Endothelial cell of umbilical vein (primary cell): ENCODE results near the gene CDC42BPB. TPM values are rescaled to one million over a fixed set of nuclear protein-coding genes. Genes with fewer than 3 reads are reported as not detected.

Source experiments
- BruUV-seq: library from RNA; stranded (reverse); fragments of 400-500 nt; replicated peaks from 2 replicates; lab custom pipeline; 2021; lab: Mats Ljungman, UMichigan
- CTCF ChIA-PET: fragments of 300-600, 350-600 bp; sonication (Branson Sonifier 250); formaldehyde crosslinking; loops from one replicate; lab custom pipeline; 2021; ENCODE audit warnings: antibody characterized with exemption, inconsistent platforms; lab: Charles Lee
- POLR2A ChIA-PET: fragments of 300-600, 350-600 bp; sonication (Branson Sonifier 250); formaldehyde crosslinking; loops from one replicate; lab custom pipeline; 2021; ENCODE audit warnings: antibody characterized with exemption, inconsistent platforms; lab: Charles Lee
- DNase-seq: peaks from one replicate; pipeline ENCODE4 v3.0.0-alpha.2; 2011; ENCODE audit warnings: low read depth, low spot score
- FAIRE-seq: peaks from 2 replicates; lab custom pipeline; 2011; peaks lifted over from hg19 to GRCh38; lab: Jason Lieb, UNC
- H2AFZ ChIP-seq: 2 replicates; pipeline ENCODE4 v1.6.0; 2012; ENCODE audit warnings: low read depth, low read length, control low read depth, inconsistent platforms
- H3K27ac ChIP-seq: 2 replicates; pipeline ENCODE4 v1.5.1; 2011; ENCODE audit warnings: low read depth, mild to moderate bottlenecking, control low read depth, low read length, moderate library complexity; ENCODE audit not compliant: insufficient read depth
- H3K27me3 ChIP-seq, 2 experiments: 2 replicates each; pipeline versions ENCODE4 v1.6.0 to v1.6.1; 2011; ENCODE audit warnings: low read length in 2 of 2, mixed read lengths in 1 of 2; ENCODE audit not compliant: control insufficient read depth in 2 of 2, insufficient read depth in 2 of 2
- H3K36me3 ChIP-seq, 2 experiments: 2 replicates in 1 of 2; 3 replicates in 1 of 2; pipeline ENCODE4 v1.5.1; 2011; ENCODE audit warnings: low read length in 2 of 2, mild to moderate bottlenecking in 1 of 2, moderate library complexity in 1 of 2; ENCODE audit not compliant: control insufficient read depth in 2 of 2, insufficient read depth in 2 of 2; ENCODE audit errors: extremely low read depth in 1 of 2
- H3K4me1 ChIP-seq: 3 replicates; pipeline ENCODE4 v1.5.1; 2011; ENCODE audit warnings: mild to moderate bottlenecking, low read length; ENCODE audit not compliant: control insufficient read depth, insufficient read depth; ENCODE audit errors: extremely low read depth
- H3K4me2 ChIP-seq: 2 replicates; pipeline ENCODE4 v1.6.1; 2011; ENCODE audit warnings: low read length, control low read depth, mixed read lengths; ENCODE audit not compliant: insufficient read depth
- H3K4me3 ChIP-seq, 3 experiments: fragments of 200-600 bp in 1 of 3; sonication (generic), shearing (Covaris generic) in 1 of 3; replicated peaks in 1 of 3; 2 replicates each; pipeline ENCODE4 v1.5.1; 2011 to 2016; ENCODE audit warnings: control low read depth in 3 of 3, low read length in 3 of 3, mild to moderate bottlenecking in 2 of 3, inconsistent platforms in 1 of 3, low read depth in 1 of 3, moderate library complexity in 1 of 3; ENCODE audit not compliant: insufficient read depth in 1 of 3
- H3K79me2 ChIP-seq: 2 replicates; pipeline ENCODE4 v1.6.0; 2012; ENCODE audit warnings: low read length, inconsistent platforms; ENCODE audit not compliant: control insufficient read depth, insufficient read depth
- H3K9ac ChIP-seq: replicated peaks from 2 replicates; pipeline ENCODE3; 2011; ENCODE audit warnings: low read length, control low read depth; ENCODE audit not compliant: insufficient read depth; ENCODE audit errors: extremely low read depth
- H3K9me1 ChIP-seq: replicated peaks from 3 replicates; pipeline ENCODE4 v1.6.0; 2011; ENCODE audit warnings: mild to moderate bottlenecking, low read length; ENCODE audit not compliant: control insufficient read depth, insufficient read depth; ENCODE audit errors: extremely low read depth
- H3K9me3 ChIP-seq: replicated peaks from 2 replicates; pipeline ENCODE4 v1.5.1; 2012; ENCODE audit warnings: low read length, inconsistent platforms; ENCODE audit not compliant: control insufficient read depth, insufficient read depth
- H4K20me1 ChIP-seq: replicated peaks from 2 replicates; pipeline ENCODE3; 2011; ENCODE audit warnings: mild to moderate bottlenecking, low read length; ENCODE audit not compliant: control insufficient read depth, insufficient read depth; ENCODE audit errors: extremely low read depth
- EZH2 ChIP-seq: IDR thresholded peaks from 2 replicates; pipeline ENCODE4 v1.6.1; 2012; ENCODE audit warnings: borderline replicate concordance, low read depth, mild to moderate bottlenecking, moderate library complexity, low read length, inconsistent platforms; ENCODE audit not compliant: severe bottlenecking
- FOS ChIP-seq: IDR thresholded peaks from 2 replicates; pipeline ENCODE4 v1.6.1; 2011; ENCODE audit warnings: mild to moderate bottlenecking, low read length, moderate library complexity, borderline replicate concordance; ENCODE audit not compliant: insufficient read depth
- GATA2 ChIP-seq: IDR thresholded peaks from 2 replicates; pipeline ENCODE4 v1.7.0; 2011; ENCODE audit warnings: low read depth, mild to moderate bottlenecking, moderate library complexity, mixed read lengths, low read length; ENCODE audit not compliant: insufficient read length, insufficient read depth
- JUN ChIP-seq: IDR thresholded peaks from 2 replicates; pipeline ENCODE4 v1.6.1; 2011; ENCODE audit warnings: borderline replicate concordance, low read depth; ENCODE audit not compliant: insufficient read length, insufficient read depth
- MYC ChIP-seq: IDR thresholded peaks from one replicate; pipeline ENCODE4 v1.6.1; 2011; ENCODE audit warnings: mild to moderate bottlenecking, low read depth, low read length
- POLR2A ChIP-seq: IDR thresholded peaks from 2 replicates; pipeline ENCODE4 v1.6.1; 2012; ENCODE audit warnings: low read depth, mild to moderate bottlenecking, control low read depth, low read length
- POLR2AphosphoS5 ChIP-seq: IDR thresholded peaks from 2 replicates; pipeline ENCODE4 v1.6.1; 2012; ENCODE audit warnings: low read depth, mild to moderate bottlenecking, control low read depth, low read length, moderate library complexity; ENCODE audit not compliant: insufficient read depth
- dilution Hi-C: fragments of 300-500 bp; cut with MboI; formaldehyde crosslinking; loops from one replicate; pipeline ENCODE4 v1.15.0; 2019; ENCODE audit warnings: low sequenced_read_pairs; ENCODE audit not compliant: extremely low pct_ligation_motif_present
- intact Hi-C: fragments of 100-400 bp; cut with micrococcal nuclease; formaldehyde crosslinking; loops from one replicate; pipeline ENCODE4 v1.10.0; 2022
- polyA plus RNA-seq, 4 experiments: library from polyadenylated mRNA; depleted of rRNA in 3 of 4; stranded (reverse) in 3 of 4; unstranded in 1 of 4; fragments of >200 nt; gene quantifications; 2 replicates each; pipeline versions ENCODE4 v1.2.1 to v1.2.3, GENCODE V29; 2011 to 2012; ENCODE audit warnings: missing spikeins in 1 of 4
- total RNA-seq: library from RNA; stranded (reverse); gene quantifications from 2 replicates; pipeline ENCODE4 v1.2.3, GENCODE V29; 2021
- TF ChIP-seq, protein P1 (sequence below): IDR thresholded peaks from 2 replicates; pipeline ENCODE4 v1.6.1; 2011; ENCODE audit not compliant: insufficient read depth, insufficient read length
- TF ChIP-seq, protein P2 (sequence below), 2 donors: IDR thresholded peaks; 1 replicate in 1 of 2; 2 replicates in 1 of 2; pipeline ENCODE4 v1.5.1; 2011; ENCODE audit warnings: low read length in 2 of 2, mild to moderate bottlenecking in 2 of 2, moderate library complexity in 2 of 2, control low read depth in 1 of 2, inconsistent platforms in 1 of 2, low read depth in 1 of 2; ENCODE audit not compliant: insufficient read depth in 1 of 2; ENCODE audit errors: extremely low read depth in 1 of 2

Gene CDC42BPB
- total and polyA plus RNA-seq, 2 donors (not counting 3 experiments of a cell fraction or from before 2014, with no cell fraction given): 82.6 to 131 TPM

DNA sequence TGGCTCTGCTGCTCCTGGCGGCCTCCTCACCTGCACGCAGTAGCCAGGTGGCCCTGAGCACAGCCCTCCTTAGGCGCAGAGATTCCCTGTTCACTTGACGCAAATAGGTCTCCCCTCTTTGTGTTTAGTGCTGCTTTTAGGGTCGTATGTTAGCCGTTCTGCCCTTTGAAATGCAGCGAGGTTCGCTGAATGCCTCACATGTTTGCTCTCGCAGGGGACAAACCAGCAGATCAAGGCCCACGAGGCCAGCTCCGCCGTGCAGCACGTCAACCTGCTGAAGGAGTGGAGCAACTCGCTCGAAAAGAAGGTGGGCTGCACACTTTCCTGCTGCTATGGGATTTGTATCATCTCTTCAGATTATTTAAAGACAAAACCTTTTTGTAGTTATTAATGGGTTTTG, 166.2 kb downstream of the CDC42BPB start:
- no peaks in the 10 kb centered on the region for H3K9me1 ChIP-seq
- no peak overlapping the region for H2AFZ ChIP-seq
- H3K9ac ChIP-seq: no peak overlapping the region
- TF ChIP-seq GATA2 (no peak), FOS (no peak), POLR2A (no peak), JUN (no peak), POLR2AphosphoS5 (no peak), MYC (no peak), EZH2 (no peak)
- TF ChIP-seq, protein P1, sequence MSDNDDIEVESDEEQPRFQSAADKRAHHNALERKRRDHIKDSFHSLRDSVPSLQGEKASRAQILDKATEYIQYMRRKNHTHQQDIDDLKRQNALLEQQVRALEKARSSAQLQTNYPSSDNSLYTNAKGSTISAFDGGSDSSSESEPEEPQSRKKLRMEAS: no peak
- TF ChIP-seq, protein P2, sequence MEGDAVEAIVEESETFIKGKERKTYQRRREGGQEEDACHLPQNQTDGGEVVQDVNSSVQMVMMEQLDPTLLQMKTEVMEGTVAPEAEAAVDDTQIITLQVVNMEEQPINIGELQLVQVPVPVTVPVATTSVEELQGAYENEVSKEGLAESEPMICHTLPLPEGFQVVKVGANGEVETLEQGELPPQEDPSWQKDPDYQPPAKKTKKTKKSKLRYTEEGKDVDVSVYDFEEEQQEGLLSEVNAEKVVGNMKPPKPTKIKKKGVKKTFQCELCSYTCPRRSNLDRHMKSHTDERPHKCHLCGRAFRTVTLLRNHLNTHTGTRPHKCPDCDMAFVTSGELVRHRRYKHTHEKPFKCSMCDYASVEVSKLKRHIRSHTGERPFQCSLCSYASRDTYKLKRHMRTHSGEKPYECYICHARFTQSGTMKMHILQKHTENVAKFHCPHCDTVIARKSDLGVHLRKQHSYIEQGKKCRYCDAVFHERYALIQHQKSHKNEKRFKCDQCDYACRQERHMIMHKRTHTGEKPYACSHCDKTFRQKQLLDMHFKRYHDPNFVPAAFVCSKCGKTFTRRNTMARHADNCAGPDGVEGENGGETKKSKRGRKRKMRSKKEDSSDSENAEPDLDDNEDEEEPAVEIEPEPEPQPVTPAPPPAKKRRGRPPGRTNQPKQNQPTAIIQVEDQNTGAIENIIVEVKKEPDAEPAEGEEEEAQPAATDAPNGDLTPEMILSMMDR (IDR thresholded peaks at IDR 0.05; ENCODE audit: extremely low read depth in 1 of 2, insufficient read depth in 1 of 2, low read depth in 1 of 2, low read length in 2 of 2): no peak
- peaks cover 0 to 5% of the 10 kb centered on the region in 2 experiments for H3K36me3 ChIP-seq
- no peaks in the 10 kb centered on the region for H3K9me3 ChIP-seq
- H3K79me2 ChIP-seq: no peaks in the 10 kb centered on the region
- no peaks in the 10 kb centered on the region for H3K4me1 ChIP-seq
- POLR2A ChIA-PET: no interaction called here
- CTCF ChIA-PET: interaction anchor here (1.4 kb wide), 1 partner anchor 197 kb away, joined by 4 read pairs; no protein-coding TSS in a partner anchor
- intact Hi-C loops: no loop called here
- H3K27me3 ChIP-seq: no peaks in the 10 kb centered on the region
- H3K4me2 ChIP-seq: no peak overlapping the region
- no peak overlapping the region for H3K27ac ChIP-seq
- no peak for FAIRE-seq
- dilution Hi-C loops: no loop called here
- H3K4me3 ChIP-seq: no peak overlapping the region
- no TSS peak for BruUV-seq
- H4K20me1 ChIP-seq: no peaks in the 10 kb centered on the region
- DNase-seq: no peak
